CD8-positive, alpha-beta memory T cell (primary cell): ENCODE results near the gene HSFY1. TPM values are rescaled to one million over a fixed set of nuclear protein-coding genes. Genes with fewer than 3 reads are reported as not detected.
"Not testable (repeated sequence)": the region's sequence is repeated elsewhere in the genome, so short reads cannot be mapped to it uniquely, and the experiment has no call there.

Experiments
- CTCF ChIA-PET: fragments of 350-600 bp; sonication (Branson Sonifier 250); formaldehyde crosslinking; loops from one replicate; lab custom pipeline; 2021; ENCODE audit warnings: antibody characterized with exemption; lab: Charles Lee
- POLR2A ChIA-PET: fragments of 350-600 bp; sonication (Branson Sonifier 250); formaldehyde crosslinking; loops from one replicate; lab custom pipeline; 2021; ENCODE audit warnings: antibody characterized with exemption; lab: Charles Lee
- DNase-seq, 5 donors: peaks; one replicate each; pipeline versions ENCODE4 v3.0.0 to v3.0.0-alpha.2; 2020 to 2022; ENCODE audit warnings: mixed read lengths in 1 of 5
- H3K27ac ChIP-seq: one replicate; pipeline ENCODE4 v1.7.0; 2013; ENCODE audit warnings: low read depth, mild to moderate bottlenecking, low read length, moderate library complexity
- H3K27me3 ChIP-seq: 2 replicates; pipeline ENCODE4 v1.7.0; 2013; ENCODE audit warnings: low read length, mild to moderate bottlenecking; ENCODE audit not compliant: insufficient read depth, poor library complexity, severe bottlenecking
- H3K36me3 ChIP-seq: 2 replicates; pipeline ENCODE4 v1.7.0; 2013; ENCODE audit warnings: mild to moderate bottlenecking, low read length, moderate library complexity; ENCODE audit not compliant: insufficient read depth
- H3K4me1 ChIP-seq: 2 replicates; pipeline ENCODE4 v1.7.0; 2013; ENCODE audit warnings: mild to moderate bottlenecking, low read length, moderate library complexity; ENCODE audit not compliant: insufficient read depth
- H3K4me3 ChIP-seq: 2 replicates; pipeline ENCODE4 v1.7.0; 2013; ENCODE audit warnings: mild to moderate bottlenecking, low read length
- H3K9me3 ChIP-seq: 2 replicates; pipeline ENCODE4 v1.7.0; 2013; ENCODE audit warnings: mild to moderate bottlenecking, low read length
- H3K27ac Mint-ChIP-seq, 8 donors: one replicate each; pipeline ENCODE4 v1.8.0; 2020 to 2021; ENCODE audit warnings: mixed read lengths in 8 of 8, mild to moderate bottlenecking in 6 of 8, inconsistent platforms in 3 of 8, moderate library complexity in 3 of 8
- H3K27me3 Mint-ChIP-seq, 2 donors: one replicate each; pipeline ENCODE4 v1.8.0; 2020 to 2021; ENCODE audit warnings: mixed read lengths in 2 of 2, mild to moderate bottlenecking in 1 of 2, moderate library complexity in 1 of 2
- H3K36me3 Mint-ChIP-seq, 3 donors: one replicate each; pipeline ENCODE4 v1.8.0; 2020 to 2021; ENCODE audit warnings: mixed read lengths in 3 of 3, inconsistent platforms in 1 of 3, mild to moderate bottlenecking in 1 of 3
- H3K4me1 Mint-ChIP-seq, 3 donors: one replicate each; pipeline ENCODE4 v1.8.0; 2020 to 2021; ENCODE audit warnings: mixed read lengths in 3 of 3, inconsistent platforms in 1 of 3, mild to moderate bottlenecking in 1 of 3
- H3K4me3 Mint-ChIP-seq, 7 donors: one replicate each; pipeline ENCODE4 v1.8.0; 2020 to 2021; ENCODE audit warnings: mixed read lengths in 7 of 7, mild to moderate bottlenecking in 6 of 7, moderate library complexity in 4 of 7, inconsistent platforms in 2 of 7
- H3K9me3 Mint-ChIP-seq, 5 donors: one replicate each; pipeline ENCODE4 v1.8.0; 2020 to 2022; ENCODE audit warnings: mixed read lengths in 5 of 5, mild to moderate bottlenecking in 3 of 5, moderate library complexity in 2 of 5, inconsistent platforms in 1 of 5
- polyA plus RNA-seq: library from polyadenylated mRNA; unstranded; fragments of 300-500 nt; fragmentation: Illumina TruSeq; gene quantifications from one replicate; pipeline ENCODE4 v1.2.3, GENCODE V29; 2021
- total RNA-seq, 2 experiments: library from RNA; stranded (reverse); gene quantifications; one replicate each; pipeline ENCODE4 v1.2.3, GENCODE V29; 2021

HSFY1 gene, protein sequence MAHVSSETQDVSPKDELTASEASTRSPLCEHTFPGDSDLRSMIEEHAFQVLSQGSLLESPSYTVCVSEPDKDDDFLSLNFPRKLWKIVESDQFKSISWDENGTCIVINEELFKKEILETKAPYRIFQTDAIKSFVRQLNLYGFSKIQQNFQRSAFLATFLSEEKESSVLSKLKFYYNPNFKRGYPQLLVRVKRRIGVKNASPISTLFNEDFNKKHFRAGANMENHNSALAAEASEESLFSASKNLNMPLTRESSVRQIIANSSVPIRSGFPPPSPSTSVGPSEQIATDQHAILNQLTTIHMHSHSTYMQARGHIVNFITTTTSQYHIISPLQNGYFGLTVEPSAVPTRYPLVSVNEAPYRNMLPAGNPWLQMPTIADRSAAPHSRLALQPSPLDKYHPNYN
- total RNA-seq: not detected
- not detected for polyA plus RNA-seq

DNA sequence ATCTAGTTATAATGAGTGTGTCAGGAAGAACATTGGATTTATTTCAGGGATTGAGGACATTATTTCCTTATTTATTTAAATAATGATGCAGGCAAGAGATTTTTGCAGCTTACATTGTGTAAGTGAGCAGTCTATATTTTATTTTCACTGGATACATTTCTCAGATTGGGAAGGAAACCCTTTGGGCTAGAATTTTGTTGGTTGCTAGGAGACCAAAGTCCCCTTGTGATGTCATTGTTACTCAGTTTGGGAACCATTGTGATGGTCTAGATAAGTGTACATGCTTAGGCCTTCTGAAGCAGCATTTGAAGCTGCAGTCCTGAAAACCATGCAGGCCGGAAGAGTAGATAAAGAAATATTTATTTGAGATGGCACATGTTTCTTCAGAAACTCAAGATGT, at the start of gene HSFY1:
Gene HSFY1 (plus strand): TSS at position 301 of the 400 bp plus-strand sequence. CDS start 68 bp downstream, at position 369.
- H3K27me3 Mint-ChIP-seq, H3K27me3 ChIP-seq, H3K27ac ChIP-seq, H3K9me3 Mint-ChIP-seq, H3K27ac Mint-ChIP-seq, POLR2A ChIA-PET, H3K4me3 ChIP-seq, DNase-seq, H3K9me3 ChIP-seq, H3K36me3 ChIP-seq, H3K4me1 ChIP-seq, H3K4me1 Mint-ChIP-seq, H3K36me3 Mint-ChIP-seq, H3K4me3 Mint-ChIP-seq, CTCF ChIA-PET: not testable (repeated sequence)

DNA sequence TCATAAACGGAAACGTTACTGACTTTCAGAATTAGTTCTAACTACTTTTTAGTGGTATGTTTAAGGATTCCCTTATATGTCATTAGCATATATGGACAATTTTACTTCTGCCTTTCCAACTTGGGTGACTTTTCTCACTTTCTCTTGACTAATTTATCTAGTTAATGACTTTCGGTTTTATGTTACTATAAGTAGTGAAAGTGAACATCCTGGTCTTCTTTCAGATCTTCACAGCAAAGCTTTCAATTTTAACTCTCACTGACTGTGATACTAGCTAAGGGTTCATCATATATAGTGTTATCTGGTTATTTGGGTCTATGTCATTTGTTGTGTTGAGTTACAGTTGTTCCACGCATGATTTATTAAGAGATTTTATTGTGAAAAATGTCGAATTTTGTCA, 42.3 kb upstream of the HSFY1 start:
- H3K9me3 Mint-ChIP-seq, CTCF ChIA-PET, H3K4me3 ChIP-seq, H3K27me3 ChIP-seq, H3K27ac Mint-ChIP-seq, H3K4me3 Mint-ChIP-seq, H3K27me3 Mint-ChIP-seq, H3K4me1 Mint-ChIP-seq, H3K9me3 ChIP-seq, H3K36me3 Mint-ChIP-seq, H3K36me3 ChIP-seq, DNase-seq, H3K27ac ChIP-seq, POLR2A ChIA-PET, H3K4me1 ChIP-seq: not testable (repeated sequence)

DNA sequence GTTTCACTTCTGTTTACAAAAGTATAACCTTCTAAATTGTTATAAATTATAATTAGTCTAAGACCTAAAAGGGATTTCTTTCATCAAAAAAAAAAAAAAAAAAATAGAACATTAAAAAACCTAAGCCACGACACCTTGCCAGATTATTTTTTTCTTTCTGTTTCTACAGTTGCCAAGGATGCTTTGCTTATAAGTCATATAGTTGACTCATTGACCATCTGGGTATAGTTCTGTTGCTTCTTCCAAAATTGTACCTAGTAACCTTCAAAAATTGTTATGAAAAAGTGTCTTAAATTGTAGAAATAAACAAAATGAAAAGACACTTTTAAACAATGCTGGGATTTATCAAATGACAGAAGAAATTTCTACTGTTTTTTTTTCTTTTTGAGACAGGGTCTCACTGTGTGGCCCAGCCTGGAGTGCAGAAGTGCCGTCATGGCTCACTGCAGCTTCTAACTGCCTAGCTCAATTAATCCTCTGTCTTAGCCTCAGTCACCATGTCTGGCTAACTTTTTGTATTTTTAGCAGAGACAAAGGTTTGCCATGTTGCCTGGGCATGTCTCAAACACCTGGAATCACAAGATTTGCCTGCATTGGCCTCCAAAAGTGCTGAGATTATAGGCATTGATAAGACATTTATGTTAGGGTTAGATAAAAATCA, 15.4 kb upstream of the HSFY1 start:
- H3K36me3 Mint-ChIP-seq, DNase-seq, H3K4me3 Mint-ChIP-seq, H3K9me3 ChIP-seq, H3K4me3 ChIP-seq, H3K4me1 ChIP-seq, H3K36me3 ChIP-seq, H3K9me3 Mint-ChIP-seq, H3K4me1 Mint-ChIP-seq, CTCF ChIA-PET, H3K27me3 Mint-ChIP-seq, H3K27me3 ChIP-seq, H3K27ac ChIP-seq, POLR2A ChIA-PET, H3K27ac Mint-ChIP-seq: not testable (repeated sequence)

DNA sequence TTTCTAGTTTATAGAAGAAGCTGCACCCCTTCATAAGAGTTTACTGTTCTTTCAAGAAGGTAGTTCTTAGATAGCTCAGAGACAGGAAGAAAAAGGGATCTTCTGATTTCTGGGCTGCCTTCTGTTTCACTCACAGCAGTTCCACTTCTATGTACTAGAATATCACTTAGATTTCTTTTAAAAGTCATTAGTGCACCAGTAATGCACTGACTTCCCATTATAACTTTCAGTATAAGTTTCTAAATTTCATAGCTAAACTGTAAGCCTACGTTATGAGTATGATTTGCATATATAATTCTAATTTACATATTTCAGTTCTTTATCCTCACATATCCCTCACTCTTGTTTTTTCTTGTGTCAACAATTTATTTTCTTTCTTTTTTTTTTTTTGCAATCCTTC, 7.6 kb upstream of the HSFY1 start:
- H3K27ac ChIP-seq, CTCF ChIA-PET, H3K9me3 Mint-ChIP-seq, H3K36me3 ChIP-seq, H3K4me1 ChIP-seq, DNase-seq, H3K36me3 Mint-ChIP-seq, H3K9me3 ChIP-seq, H3K4me1 Mint-ChIP-seq, H3K4me3 ChIP-seq, H3K27me3 Mint-ChIP-seq, H3K4me3 Mint-ChIP-seq, POLR2A ChIA-PET, H3K27ac Mint-ChIP-seq, H3K27me3 ChIP-seq: not testable (repeated sequence)

DNA sequence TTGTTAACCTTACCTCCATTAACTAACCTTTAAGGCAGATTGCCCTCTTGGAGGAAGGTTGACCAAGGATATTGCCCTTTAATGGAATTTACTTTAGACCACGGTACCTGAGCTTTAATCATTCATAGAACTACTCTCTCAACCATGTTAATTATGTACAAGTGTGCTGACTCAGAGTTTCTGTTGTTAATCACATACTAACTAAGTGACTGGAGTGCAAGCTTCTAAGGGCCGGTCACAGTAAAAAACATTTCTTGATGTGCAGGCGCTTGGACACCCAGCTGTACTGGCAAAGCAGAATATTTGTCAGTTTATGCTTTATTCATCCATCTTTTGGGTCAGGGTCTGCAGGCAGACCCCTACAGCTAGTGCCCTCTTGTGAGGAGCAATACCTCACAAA, 6.6 kb downstream of the HSFY1 start:
- DNase-seq, H3K36me3 Mint-ChIP-seq, H3K27ac Mint-ChIP-seq, H3K4me1 ChIP-seq, POLR2A ChIA-PET, H3K9me3 Mint-ChIP-seq, H3K27me3 ChIP-seq, CTCF ChIA-PET, H3K4me3 ChIP-seq, H3K4me3 Mint-ChIP-seq, H3K27ac ChIP-seq, H3K36me3 ChIP-seq, H3K9me3 ChIP-seq, H3K4me1 Mint-ChIP-seq, H3K27me3 Mint-ChIP-seq: not testable (repeated sequence)

DNA sequence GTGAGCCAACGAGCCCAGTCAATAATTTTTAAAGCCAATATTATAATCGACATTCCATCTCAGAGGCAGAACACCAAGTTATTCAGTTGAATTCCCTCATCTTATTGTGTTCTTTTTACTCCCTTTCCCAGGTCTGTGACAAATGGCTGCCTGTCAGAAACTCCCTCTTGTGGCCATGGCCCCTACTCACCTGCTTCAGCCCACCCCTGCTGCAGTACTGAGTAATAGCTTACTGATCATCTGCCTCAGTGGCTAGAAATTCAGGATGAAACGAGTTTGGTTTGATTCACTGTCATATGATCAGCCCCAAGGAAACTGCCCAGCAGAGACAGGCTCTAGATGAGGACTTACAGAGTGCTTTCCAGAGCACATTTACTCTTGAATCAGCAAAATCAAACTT, 19.4 kb downstream of the HSFY1 start:
- H3K4me3 ChIP-seq, H3K27ac Mint-ChIP-seq, H3K4me1 Mint-ChIP-seq, H3K27ac ChIP-seq, H3K27me3 ChIP-seq, CTCF ChIA-PET, H3K9me3 ChIP-seq, H3K27me3 Mint-ChIP-seq, H3K36me3 ChIP-seq, H3K4me1 ChIP-seq, H3K36me3 Mint-ChIP-seq, DNase-seq, POLR2A ChIA-PET, H3K9me3 Mint-ChIP-seq, H3K4me3 Mint-ChIP-seq: not testable (repeated sequence)

Other genes with a start within 250 kb of the HSFY1 start
- gene HSFY2, start 227.0 kb downstream of the HSFY1 start, total RNA-seq: not detected
- gene HSFY2, start 227.0 kb downstream of the HSFY1 start, polyA plus RNA-seq: not detected